Inflammatory macrophage treated with lipopolysaccharide for 1 hour (primary cell): Measurements from ENCODE around the gene UNC5C.

Experiments used
- DNase-seq, 2 donors: peaks; one replicate each; pipeline ENCODE4 v3.0.0-alpha.2; 2020 to 2022

Gene UNC5C

DNA sequence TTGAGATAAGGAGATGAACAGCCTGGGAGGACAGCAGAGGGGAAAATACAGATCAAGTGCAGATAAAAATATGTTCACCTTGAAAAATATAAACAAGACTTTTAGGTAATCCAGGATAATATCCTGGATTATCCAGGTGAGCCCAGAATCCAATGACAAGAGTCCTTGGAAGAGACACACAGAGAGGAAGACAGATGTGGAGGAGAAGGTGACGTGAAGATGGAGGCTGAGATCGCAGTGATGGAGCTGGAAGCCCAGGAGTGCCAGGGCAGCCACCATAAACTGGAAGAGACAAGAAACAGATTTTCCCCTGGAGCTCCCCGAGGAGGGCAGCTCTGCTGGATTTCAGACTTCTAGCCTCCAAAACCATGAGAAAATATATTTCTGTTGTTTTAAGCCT lies 230.7 kb downstream of the UNC5C start:
- DNase-seq, result no peak

DNA sequence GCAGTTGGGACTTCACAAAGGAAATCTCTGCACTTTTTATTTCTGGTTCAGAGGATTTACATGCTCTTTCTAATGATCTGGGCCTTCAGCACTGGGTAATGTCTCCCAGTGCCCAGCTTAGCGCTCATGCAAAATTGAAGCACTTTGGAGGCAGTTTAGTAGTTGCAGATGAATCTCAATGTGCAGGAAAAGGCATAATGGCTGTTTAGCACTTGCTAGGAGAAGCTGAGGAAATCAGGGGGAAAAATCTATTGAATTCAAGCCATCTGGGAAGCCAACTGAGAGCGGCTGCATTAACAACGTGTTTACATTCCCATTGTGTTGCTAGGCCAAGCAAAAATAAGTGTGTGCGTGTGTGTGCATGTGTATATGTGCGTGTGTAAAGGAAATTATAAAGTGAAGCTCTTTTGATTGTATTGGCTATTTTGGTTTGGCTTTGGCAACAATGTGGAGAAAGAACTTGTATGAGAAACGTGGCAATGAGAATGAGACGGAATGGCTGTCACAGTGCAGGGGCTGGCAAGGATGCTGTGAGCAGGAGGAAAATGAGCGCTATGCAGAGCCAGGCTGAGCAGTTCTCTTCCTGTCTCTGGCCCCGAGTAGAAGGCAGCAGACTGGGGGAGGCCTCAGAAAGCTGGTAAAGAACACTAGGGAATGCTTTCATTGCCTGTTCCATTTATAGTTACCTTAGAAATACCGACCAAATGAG lies 231.5 kb downstream of the UNC5C start:
- DNase-seq, result no peak

DNA sequence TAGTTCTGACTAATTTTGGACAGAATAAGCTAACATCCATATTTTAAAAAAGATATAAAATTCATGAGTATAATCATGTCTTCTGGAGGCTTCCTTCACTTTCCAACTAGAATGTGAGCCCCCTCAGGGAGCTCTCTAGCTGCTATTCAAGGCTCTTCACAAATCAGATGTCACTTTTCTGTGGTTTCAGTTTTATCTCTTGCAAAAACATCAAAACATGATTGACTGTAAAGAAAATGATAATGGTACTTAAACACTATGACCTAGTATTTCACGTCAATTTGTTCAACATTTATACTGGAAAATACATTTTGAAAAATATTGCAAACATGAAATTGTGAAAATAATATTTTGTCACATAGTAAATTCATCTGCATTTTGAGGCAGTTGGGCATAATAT lies 234.2 kb downstream of the UNC5C start:
- no peak for DNase-seq

DNA sequence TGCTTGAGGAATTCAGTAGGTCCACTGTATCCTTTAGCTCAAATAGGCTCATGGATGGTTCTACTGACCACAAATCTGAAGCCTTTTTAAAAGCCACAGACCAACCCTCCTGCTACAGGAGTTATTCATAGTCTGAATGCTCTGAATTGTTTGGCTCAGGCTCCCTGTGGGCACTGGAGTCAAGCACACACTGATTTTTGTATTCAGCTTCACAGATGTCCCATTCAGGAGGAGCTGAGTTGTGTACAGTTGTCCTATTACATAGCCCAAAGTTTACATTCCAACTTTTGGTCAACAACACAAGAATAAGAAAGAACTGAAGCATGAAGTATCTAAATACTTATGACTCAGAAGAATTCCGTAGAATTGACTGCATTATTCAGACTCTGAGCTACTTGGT lies 243.9 kb downstream of the UNC5C start:
- no peak for DNase-seq

DNA sequence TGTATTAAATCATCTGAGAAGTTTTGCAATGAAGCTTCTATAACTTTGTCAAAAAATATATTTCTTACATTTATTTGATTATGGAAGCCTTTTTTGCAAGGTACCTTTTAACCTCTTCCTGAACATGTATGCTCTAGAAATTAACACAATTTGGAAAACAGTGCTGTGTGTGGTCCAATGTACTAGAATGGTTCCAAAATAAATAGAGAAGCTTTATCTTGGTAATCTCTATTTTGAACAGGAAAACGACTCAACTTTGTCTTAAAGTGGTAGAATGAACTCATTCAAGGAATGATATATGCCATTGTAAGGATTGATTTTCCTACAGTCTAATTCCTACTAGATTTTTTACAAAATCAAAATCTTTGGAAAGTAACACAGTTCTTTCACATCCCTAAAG lies 248.5 kb downstream of the UNC5C start:
- DNase-seq, result no peak

DNA sequence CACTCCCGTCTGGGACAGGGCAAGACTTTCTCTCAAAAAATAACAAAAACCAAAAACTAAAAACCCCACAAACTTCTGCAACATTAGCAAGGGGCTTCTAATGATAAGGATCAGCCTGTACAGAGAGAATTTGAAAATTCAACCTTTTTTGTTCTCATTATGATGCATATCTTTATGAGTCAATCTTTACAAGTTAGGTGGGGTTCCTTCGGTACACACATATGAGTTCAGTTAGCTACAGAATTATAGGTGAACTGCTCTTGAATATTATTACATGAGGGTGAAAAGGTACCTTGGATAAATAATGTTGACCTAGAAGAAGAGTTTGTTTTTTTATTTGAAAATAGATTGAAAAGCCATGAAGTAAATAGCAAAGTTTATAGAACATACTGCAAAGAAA lies 252.7 kb downstream of the UNC5C start:
- no peak for DNase-seq

DNA sequence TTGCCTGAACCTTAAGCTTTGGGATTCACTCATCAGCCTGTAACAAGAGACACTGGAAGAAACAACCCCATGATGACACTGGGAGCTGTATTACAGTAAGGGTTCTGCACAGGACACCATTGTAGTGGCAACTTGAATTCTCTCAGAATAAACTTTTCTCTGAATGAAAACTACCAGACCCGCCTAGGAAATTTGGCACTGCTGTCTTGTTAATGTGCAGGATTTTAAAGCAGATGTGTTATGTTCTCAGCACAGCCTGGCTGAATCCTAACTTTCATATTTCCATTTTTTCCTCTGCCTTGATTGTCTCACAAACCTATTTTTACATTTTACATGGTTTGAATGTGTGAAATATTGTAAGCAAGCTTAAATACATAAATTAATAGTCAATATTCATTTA lies 253.6 kb downstream of the UNC5C start:
- DNase-seq, result no peak

DNA sequence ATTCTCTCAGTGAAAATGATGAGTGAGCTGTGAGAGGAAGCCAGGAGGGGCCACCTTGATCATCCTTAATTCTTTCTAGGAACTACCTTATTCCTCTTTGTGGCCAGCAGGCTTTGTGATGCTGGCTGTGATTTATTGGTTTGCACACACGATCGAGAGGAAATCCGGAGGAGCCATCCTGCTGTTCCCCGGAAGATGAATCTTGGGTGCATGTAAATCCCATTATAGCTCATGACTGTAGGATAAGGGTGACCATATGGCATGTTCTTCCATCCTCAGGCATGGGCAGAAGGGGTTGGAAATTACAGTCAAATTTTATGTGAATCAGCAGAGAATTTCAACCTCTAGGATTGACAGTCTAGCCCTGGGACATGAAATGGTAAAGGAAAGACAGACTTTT lies 254.5 kb downstream of the UNC5C start:
- no peak for DNase-seq

DNA sequence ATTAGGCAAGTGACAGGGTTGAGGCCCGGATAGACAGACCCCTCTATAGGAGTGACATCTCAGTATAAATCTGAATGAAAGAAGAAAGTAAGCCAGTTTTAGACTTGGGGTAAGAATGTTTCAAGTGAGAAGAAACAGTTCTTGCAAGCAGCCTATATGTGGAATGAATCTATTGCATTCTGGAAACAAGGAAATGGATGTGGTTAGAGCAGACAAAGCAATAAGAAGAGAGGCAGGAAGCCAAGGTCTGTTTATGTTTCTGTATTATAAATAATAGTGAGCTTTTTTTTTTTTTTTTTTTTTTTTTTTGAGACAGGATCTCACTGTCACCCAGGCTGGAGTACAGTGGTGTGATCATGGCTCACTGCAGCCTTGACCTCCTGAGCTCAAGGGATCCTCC lies 255.8 kb downstream of the UNC5C start:
- DNase-seq, result no peak

DNA sequence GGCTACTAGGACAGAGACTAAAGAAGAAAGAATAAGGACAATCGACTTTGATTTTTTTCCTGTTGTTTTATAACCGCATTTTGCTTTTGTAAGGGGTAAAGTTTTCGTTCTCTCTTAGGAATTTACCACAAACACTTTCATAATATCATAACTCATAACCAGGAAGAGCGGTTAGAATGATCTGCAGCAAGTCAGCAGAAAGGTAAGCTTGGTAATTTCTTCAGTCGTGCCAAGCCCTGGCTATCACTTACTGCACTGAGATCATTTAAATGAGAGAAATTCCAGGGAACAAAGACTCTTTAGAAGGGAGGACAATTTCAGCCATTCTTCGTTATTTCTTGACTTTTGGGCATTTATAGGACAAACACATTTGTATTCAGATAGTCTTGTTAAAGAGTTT lies 258.1 kb downstream of the UNC5C start:
- no peak for DNase-seq

DNA sequence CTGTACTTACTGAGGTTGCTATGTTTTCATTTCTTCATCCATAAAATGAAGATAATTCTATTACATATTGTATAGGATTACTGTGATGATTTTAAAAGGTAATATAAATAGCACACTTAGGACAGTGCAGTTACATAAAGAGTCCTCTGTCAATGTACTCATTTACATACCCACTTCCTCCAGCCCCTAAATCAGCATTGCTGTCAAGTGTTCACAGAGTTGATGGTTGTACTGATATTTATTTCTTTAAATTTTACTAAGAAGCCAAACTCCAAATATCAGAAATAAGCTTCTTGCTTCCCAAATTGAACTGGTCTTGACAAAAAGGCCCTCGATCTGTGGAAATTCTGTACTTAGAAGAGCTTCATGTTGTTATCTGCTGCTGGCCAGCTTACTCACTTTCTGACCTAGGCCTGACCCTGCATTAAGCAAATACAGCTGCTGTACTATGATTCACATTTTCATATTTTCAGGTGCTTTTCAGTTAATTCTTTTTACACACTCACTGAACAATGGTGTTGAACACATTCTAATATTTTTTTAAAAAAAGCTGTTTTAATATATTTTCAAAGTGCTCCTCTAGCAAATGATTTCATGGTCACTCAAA lies 259.6 kb downstream of the UNC5C start:
- peak in 1 of 2 donors; percentile 2 for DNase-seq

DNA sequence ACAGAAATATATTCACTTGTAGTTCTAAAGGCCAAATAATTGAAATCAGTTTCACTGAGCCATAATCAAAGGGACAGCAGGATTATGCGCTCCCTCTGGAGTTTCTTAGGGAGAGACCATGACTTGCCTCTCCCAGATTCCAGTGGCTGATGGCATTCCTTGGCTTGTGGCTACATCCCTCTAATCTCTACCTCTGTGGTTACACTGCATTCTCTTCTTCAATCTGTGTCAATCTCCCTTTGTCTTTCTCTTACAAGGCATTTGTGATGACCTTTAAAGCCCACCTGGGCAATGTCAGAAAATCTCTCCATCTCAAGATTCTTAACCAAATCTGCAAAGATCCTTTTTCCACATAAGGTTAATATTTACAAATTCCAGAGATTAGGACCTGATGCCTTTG lies 260.2 kb downstream of the UNC5C start:
- no peak for DNase-seq

DNA sequence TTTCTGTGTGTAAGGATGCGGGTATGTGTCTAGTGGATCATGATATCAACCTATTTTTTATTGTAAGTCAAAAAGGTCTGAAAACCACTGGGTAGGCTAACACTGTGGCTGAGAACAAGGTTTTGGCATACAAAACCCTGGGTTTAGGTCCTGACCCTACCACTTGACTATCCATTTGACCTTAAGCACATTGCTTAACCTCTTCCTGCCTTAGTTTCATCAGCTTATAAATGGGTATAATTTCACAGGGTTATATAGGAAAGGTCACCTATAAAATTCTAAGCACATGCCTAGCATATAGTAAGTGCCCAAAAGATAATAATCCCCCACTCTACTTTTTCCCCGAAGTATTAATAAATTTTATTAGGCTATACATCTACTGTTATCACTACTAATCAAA lies 263.0 kb downstream of the UNC5C start:
- DNase-seq, result no peak

DNA sequence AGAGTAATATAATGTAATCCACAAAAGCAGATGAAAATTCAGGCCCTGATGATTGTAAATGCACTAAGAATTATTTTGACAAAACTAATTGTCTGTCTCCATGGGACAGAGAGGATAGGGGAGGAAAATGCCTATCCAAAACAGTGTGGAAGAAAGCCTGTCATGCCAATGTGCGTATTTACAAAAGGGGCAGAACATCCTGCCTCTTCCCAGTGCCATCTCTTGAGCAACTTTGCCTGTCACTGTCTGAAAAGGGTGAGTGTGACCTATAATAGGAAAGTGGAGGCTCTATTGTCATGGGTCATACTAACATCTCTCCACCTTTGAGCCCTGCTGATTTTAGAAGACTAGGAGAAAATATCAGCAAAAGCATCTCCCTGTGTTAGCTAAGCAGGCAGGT lies 264.1 kb downstream of the UNC5C start:
- DNase-seq, result no peak

DNA sequence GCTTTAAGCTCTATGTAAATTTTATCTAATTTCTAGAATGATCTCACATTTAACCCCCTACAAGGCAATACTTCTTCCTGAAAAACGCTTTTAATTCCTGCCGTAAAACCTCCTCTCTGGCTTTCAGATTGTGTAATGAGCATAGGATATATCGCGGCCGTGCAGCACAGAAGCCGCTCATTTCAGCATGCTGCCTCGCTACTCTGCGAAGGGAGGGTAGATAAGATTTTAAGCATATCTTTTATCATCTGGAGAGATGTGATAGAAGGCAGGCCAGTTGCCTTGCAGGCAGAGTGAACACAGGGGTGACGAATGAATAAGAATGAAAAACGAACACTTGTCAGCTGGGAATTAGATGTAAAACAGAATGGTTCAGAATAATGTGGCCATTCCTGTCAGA lies 265.5 kb downstream of the UNC5C start:
- DNase-seq, result no peak

DNA sequence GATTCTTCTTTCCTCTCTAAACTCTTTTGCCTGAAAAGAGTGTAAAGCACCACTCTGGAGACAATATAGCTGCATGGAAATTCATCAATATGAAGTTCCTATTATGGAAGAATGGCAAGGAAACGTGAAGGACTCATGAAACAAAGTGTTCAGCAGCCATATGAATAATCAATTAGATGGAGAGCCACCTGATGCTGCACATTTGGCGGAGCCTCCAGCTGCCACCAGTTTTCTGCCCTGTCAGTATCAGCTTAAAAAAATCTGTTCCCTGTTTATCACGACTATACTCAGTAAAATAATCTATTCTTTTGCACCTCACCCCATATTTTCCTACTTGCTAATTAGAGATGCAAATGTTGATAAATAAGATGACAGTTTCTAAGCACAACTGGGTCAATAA lies 276.0 kb downstream of the UNC5C start:
- DNase-seq, result no peak

DNA sequence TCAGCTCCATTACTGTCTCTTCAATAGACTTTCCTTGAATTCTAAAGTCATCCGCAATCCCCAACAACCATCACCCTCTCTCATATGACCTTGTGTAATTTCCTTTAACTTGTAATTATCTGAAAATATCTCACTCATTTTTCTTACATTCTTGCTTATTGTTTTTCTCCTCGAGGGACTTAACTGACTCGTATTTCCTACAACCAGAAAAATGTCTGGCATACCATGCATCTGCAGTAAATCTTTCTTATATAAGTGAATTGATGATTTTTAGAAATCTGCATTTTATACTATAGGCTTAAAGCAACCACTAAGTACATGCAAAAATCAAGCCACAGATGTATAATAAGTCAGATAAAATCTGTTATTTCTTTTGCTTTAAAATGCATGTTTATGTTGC lies 276.7 kb downstream of the UNC5C start:
- no peak for DNase-seq

DNA sequence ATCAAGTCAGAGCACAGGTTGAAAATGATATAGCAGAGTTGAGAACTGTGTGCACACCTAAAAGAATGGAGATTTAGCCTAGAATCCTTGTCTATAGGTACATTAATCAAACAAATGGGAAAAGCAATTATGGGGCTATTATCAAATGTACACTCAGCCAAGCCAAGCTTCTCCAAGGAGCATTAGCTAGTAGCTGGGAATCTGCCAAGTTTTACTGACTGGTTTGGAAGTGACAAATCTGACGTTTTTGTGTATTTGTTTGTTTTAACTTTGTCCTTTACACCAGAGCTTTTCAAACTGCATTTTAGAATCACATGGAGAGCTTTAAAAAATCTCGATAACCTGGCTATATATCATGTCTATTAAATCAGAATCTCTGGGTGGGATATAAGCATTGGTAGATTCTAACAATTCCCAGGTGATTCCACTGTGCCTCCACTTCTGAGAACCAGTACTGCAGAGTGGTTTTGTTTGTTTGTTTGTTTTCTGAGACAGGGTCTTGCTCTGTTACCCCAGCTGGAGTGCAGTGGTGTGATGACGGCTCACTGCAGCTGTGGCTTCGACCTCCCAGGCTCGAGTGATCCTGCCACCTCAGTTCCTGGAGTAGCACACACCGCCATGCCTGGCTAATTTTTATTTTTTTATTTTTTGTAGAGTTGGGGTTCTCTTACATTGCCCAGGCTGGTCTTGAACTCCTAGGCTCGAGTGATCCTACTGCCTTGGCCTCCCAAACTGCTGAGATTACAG lies 279.8 kb downstream of the UNC5C start:
- DNase-seq, result no peak

DNA sequence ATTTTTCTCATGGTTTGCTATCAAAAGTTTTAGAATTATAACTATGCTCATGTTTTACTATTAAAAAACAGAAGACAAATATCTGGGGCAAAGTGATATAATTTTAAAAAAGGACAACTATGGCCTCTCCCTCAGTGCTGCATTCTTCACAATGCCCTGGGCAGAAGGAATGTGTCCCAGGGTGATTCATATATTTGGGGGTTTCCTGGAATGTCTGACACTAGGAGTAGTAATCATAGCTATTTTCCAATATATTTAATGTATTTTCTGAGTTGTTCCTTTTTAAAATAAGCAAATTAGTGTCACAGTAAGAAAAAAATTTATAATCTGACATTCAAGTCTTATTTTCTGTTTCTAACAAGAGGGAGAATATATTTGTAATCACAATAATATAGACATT lies 281.7 kb downstream of the UNC5C start:
- DNase-seq, result no peak

DNA sequence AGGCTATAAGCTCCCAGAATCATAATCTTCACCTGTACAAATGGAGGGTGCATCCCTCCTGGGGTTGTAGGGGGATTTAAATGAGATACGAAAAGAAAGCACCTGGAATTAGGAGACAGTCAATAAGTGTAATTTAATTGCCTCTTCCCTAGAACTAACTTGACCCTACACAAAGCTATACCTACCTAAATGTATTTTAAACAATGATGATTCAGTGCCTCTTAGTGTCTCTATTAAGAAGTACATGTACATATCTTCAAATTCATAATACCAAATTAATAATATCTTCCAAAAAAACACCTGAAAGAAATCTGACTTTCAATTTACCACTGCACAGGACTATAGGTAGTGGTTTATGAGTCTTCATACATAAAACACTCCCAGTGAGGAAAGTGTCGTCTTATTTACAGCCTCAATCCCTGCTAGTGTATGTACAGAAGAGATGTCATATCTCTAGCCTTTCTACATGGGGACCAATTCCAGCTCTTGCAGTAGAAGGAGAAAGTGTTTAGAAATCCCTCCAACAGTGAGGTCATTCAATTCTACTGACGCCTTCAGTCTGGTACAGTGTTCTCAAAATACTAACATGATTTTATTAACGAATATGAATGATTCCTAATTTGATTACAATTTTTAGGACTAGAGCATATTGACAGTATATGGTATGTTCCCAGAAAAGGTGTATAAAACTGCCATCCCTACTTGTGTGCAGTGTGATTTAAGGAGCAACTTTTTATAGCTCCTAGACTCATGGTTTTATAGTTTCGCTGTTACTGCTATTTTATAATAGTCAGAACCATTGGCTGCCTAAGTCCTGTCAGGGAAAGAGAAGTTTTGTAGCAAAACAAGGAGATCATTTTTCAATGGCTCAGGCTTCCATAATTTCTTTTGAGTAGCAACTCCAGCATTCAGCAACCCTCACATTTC lies 282.7 kb downstream of the UNC5C start:
- no peak for DNase-seq

DNA sequence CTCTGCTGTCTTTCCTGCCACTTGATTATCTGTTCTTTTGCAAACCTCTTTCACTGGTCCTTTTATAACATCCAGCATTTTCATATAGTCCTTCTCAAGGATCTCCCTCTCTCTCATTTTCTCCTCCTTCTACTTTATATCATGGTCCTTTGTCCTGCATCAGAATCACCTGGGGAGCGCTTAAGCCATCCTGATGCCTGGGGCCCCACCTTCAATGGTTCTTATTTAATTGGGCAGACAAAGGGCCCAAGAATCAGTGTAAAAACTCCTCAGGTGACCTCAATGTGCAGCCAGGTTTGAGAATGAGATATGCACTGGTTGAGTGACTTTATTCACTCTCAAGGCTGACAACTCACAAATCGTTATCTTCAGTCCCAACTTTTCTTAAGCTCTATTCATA lies 283.9 kb downstream of the UNC5C start:
- DNase-seq, result no peak

DNA sequence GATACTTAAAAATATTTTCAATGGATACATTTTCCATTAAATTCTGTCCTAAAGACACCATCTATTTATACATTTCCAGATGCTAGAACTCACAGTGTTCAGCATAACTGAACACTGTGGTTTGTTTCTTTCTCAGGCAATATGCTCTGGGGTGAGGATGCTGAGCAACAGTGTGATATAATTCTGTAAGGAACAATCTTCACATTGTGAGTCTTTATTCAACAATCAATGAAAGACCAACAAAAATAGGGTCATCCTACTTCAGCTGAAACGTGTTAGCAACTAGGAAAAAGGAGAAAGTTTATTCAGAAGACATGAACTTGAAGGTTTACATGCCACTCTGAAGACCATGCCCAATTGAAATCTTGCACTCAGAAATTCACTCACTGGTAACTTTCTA lies 284.8 kb downstream of the UNC5C start:
- no peak for DNase-seq

DNA sequence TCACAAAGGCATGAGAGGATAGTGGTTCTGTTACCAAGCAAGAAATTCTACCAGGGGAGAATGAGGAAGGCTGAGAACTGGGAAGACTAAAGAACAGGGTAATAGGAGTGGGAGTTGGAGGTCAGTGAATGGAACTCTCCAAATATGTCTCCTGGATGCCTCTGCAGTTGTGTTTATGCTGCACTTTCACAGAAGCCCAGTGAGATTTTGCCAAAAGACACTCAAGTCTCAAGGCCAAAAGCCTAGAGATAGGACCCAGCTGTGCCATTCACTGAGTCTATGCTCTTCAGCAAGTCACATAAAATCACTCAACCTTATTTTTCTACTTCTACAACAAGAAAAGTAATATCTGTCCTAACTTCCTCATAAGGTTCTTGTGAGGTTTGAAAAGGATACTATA lies 285.4 kb downstream of the UNC5C start:
- DNase-seq, result no peak
